WERI-Rb-1 (cell line): ENCODE data around the gene FAM209B.

Source experiments
- DNase-seq: peaks from one replicate; pipeline ENCODE4 v3.0.0-alpha.2; 2020
- H3K27ac ChIP-seq: fragments of 250-450 bp; sonication (Bioruptor Pico); 2 replicates; pipeline ENCODE4 v1.5.1; 2020; ENCODE audit warnings: mild to moderate bottlenecking, moderate library complexity
- H3K27me3 ChIP-seq: fragments of 250-450 bp; sonication (Bioruptor Pico); 2 replicates; pipeline ENCODE4 v1.5.1; 2021; ENCODE audit warnings: mild to moderate bottlenecking, low read depth, moderate library complexity; ENCODE audit not compliant: insufficient read depth, severe bottlenecking
- H3K36me3 ChIP-seq: fragments of 250-450 bp; sonication (Bioruptor Pico); 2 replicates; pipeline ENCODE4 v1.5.1; 2020; ENCODE audit warnings: mild to moderate bottlenecking, moderate library complexity
- H3K4me3 ChIP-seq: 2 replicates; pipeline ENCODE4 v1.5.1; 2011; ENCODE audit warnings: low read depth, mild to moderate bottlenecking, control low read depth, low read length
- H3K9me3 ChIP-seq: fragments of 250-450 bp; sonication (Bioruptor Pico); 2 replicates; pipeline ENCODE4 v1.5.1; 2021; ENCODE audit warnings: mild to moderate bottlenecking, moderate library complexity; ENCODE audit not compliant: severe bottlenecking
- TF ChIP-seq, protein P1 (sequence below): IDR thresholded peaks from 2 replicates; pipeline ENCODE4 v1.5.1; 2011; ENCODE audit warnings: low read depth, mild to moderate bottlenecking, control low read depth, inconsistent platforms, low read length

FAM209B gene

DNA sequence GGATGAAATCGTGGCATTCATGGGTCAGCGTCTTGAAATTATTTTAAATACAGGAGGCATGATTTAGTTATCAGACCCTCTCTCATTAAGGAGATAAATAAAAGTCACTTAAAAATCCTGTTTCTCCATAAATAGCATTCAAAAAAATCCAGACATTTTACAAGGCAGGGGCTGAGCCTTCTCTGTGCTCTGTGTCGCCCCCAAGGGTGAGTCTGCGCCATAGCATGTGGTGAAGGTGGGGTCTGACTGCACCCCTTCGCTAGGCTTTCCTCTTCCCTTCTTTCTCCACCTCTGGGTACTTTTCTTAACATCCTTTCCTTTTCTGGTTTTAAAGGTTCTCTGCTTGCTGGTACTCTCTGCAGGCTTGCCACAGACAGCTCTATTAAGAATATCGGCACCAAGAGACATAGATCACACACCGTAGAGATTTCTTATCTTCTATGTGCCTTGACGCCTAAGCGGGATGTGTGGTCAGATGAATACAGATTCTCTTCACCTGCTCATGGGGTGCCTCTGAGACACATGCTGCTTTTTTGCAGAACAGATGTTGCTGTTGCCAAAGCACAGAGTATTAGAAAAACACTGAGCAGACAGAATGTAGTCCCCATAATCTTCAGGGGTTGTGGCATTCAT lies 28.6 kb upstream of the FAM209B start:
- Histone ChIP-seq H3K9me3 (no peaks in the 10 kb centered on the region), H3K4me3 (no peak overlapping the region), H3K27me3 (no peaks in the 10 kb centered on the region), H3K36me3 (no peaks in the 10 kb centered on the region), H3K27ac (no peak overlapping the region)
- peak; percentile 9 for DNase-seq
- TF ChIP-seq, protein P1, sequence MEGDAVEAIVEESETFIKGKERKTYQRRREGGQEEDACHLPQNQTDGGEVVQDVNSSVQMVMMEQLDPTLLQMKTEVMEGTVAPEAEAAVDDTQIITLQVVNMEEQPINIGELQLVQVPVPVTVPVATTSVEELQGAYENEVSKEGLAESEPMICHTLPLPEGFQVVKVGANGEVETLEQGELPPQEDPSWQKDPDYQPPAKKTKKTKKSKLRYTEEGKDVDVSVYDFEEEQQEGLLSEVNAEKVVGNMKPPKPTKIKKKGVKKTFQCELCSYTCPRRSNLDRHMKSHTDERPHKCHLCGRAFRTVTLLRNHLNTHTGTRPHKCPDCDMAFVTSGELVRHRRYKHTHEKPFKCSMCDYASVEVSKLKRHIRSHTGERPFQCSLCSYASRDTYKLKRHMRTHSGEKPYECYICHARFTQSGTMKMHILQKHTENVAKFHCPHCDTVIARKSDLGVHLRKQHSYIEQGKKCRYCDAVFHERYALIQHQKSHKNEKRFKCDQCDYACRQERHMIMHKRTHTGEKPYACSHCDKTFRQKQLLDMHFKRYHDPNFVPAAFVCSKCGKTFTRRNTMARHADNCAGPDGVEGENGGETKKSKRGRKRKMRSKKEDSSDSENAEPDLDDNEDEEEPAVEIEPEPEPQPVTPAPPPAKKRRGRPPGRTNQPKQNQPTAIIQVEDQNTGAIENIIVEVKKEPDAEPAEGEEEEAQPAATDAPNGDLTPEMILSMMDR: peak; percentile 72

DNA sequence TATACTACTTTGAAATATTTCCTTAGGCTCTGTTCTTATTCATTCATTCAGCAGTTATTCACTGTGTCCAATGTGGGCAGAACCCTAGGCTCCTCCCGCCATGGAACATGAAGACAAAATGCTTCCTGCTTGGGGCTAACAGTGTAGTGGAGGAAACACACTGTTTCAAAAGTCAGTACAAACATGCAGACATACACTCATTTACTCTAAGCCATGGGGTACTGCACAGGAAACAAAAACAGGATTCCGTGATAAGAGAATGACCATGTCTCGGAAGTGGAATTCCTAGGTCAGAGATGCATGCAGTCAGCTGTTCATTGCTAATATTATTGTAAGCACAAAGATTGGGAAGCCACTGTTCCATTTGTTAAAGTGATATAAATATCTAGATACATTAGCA lies 26.9 kb upstream of the FAM209B start:
- Histone ChIP-seq H3K9me3 (no peaks in the 10 kb centered on the region), H3K27me3 (no peaks in the 10 kb centered on the region), H3K27ac (no peak overlapping the region), H3K36me3 (no peaks in the 10 kb centered on the region), H3K4me3 (no peak overlapping the region)
- TF ChIP-seq, protein P1: no peak
- no peak for DNase-seq

DNA sequence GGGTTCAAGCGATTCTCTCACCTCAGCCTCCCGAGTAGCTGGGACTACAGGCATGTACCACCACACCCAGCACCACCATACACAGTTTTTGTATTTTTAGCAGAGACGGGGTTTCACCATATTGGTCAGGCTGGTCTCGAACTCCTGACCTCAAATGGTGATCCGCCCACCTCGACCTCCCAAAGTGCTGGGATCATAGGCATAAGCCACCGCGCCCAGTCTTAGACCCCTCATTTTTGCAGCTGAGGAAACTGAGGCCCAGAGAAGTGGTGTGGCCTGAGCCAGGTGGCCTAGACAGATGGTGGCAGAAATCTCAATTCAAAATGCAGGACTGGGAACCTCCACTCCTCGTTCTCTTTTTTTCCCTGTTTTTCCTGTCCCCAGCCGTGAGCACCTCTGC lies 21.1 kb upstream of the FAM209B start:
- H3K27me3 ChIP-seq: no peaks in the 10 kb centered on the region
- DNase-seq: no peak
- H3K4me3 ChIP-seq: no peak overlapping the region
- no peak overlapping the region for H3K27ac ChIP-seq
- H3K9me3 ChIP-seq: no peaks in the 10 kb centered on the region
- peaks cover 3% of the 10 kb centered on the region for H3K36me3 ChIP-seq
- TF ChIP-seq, protein P1: no peak

DNA sequence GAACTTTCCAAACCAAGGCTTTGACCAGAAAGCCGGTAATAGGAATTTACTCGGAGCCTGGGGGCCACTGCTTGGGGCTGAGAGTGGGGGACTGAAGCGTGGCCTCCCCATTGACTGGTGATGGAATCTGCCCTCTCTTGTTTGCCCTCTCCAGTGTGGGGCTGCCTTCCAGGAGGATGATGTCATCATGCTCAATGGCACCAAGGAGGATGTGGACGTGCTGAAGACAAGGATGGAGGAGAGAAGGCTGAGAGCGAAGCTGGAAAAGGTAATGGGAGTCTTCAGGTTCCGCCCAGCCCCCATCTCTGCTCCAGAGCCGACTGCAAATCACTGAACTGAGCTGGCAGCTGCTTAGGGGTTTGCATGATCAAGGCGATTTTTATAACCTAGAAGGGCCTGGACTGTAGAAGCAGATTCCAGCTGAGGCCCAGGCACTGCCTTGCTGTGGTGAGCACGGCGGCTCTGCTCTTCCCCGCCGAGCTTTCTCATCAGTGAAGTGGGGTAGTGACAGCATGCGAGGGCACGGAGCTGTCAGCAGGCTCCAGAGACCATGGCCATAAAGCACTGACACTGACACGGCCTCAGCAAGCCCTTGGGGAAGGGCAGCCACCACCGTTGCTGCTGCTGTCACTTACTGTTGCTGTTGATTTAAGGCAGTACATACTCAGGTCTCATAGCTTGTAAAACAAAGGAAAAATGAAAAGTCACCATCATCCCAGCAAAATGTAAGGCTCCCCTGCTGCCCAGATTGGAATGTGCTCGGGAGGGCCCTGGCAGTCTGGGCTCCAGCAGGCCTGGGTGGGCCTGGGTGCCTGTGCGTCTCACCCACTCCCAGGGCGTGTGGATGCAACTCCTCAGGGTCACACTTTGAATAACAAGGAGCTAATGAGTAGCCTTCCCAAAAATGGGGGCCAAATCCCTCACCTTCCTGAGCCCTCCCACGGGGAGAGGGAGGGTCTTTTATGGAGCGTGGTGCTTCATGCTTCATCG lies 19.6 kb upstream of the FAM209B start:
- peaks cover 16% of the 10 kb centered on the region for H3K36me3 ChIP-seq
- DNase-seq: no peak
- no peaks in the 10 kb centered on the region for H3K9me3 ChIP-seq
- no peak overlapping the region for H3K27ac ChIP-seq
- TF ChIP-seq, protein P1: no peak
- no peaks in the 10 kb centered on the region for H3K27me3 ChIP-seq
- no peak overlapping the region for H3K4me3 ChIP-seq

DNA sequence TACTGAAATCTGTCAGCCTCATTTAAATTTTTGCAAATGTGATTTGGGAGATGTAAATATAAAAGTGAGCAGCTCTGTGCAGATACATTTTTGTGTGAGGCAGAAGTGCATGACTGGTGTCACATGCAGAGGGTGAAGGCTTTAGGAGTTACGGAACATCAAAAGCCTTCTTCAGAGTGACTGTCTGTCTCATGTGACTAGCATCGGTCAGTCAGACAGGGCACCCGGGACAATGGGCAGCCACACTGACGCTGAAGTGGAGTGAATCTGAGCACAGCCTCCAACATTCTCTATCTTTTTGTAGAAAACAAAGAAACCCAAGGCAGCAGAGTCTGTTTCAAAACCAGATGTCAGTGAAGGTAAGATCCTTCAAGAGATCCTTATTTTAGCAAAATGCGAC lies 16.4 kb upstream of the FAM209B start:
- TF ChIP-seq, protein P1: no peak
- Histone ChIP-seq H3K27me3 (no peaks in the 10 kb centered on the region), H3K27ac (no peak overlapping the region), H3K9me3 (peaks cover 8% of the 10 kb centered on the region), H3K4me3 (no peak overlapping the region), H3K36me3 (peaks cover 29% of the 10 kb centered on the region)
- no peak for DNase-seq
